ENCODE results near the gene PEX13.

PEX13 gene, protein sequence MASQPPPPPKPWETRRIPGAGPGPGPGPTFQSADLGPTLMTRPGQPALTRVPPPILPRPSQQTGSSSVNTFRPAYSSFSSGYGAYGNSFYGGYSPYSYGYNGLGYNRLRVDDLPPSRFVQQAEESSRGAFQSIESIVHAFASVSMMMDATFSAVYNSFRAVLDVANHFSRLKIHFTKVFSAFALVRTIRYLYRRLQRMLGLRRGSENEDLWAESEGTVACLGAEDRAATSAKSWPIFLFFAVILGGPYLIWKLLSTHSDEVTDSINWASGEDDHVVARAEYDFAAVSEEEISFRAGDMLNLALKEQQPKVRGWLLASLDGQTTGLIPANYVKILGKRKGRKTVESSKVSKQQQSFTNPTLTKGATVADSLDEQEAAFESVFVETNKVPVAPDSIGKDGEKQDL

DNA sequence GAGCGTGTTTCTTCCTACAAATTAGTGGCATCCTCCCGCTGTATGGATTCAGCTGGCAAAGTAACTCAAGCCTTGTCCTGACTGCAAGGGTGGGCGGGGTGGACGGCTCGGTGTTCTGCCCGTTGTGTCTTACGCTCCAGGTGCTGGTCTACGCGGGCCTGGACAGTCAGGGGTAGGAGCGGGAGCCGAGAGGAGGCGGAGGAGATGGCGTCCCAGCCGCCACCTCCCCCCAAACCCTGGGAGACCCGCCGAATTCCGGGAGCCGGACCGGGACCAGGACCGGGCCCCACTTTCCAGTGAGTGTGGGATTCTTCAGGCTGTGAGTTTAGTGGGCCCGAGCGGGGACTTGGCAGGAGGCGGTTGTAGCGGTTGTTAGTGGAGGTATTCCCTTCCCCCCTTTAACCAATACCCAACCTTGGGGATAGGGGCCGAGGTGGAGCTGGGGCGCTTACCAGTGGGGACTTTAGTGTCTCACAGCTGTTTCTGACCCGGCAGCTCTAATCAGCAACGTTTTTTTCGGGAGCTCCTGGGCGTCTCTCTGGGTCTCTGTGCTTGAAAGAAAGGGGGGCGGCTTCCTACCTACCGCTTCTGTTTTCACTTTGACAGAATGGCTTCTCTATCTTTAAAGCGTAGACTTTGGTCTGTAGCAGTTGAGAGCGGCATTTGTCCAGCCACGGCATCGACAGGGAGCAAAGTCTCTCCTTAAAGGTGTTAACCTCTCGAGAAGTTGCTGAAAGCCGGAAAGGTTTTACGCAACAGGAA is at the start of gene PEX13, which contains the start of gene PUS10:
Gene PEX13 (plus strand): TSS at position 165 of the 762 bp plus-strand sequence. CDS start 40 bp downstream, at position 205.
Gene PUS10 (minus strand): TSS at position 700 of the 762 bp plus-strand sequence. CDS start 6,365 bp downstream, outside the sequence.
- TF ChIP-seq, protein P1, sequence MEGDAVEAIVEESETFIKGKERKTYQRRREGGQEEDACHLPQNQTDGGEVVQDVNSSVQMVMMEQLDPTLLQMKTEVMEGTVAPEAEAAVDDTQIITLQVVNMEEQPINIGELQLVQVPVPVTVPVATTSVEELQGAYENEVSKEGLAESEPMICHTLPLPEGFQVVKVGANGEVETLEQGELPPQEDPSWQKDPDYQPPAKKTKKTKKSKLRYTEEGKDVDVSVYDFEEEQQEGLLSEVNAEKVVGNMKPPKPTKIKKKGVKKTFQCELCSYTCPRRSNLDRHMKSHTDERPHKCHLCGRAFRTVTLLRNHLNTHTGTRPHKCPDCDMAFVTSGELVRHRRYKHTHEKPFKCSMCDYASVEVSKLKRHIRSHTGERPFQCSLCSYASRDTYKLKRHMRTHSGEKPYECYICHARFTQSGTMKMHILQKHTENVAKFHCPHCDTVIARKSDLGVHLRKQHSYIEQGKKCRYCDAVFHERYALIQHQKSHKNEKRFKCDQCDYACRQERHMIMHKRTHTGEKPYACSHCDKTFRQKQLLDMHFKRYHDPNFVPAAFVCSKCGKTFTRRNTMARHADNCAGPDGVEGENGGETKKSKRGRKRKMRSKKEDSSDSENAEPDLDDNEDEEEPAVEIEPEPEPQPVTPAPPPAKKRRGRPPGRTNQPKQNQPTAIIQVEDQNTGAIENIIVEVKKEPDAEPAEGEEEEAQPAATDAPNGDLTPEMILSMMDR (IDR thresholded peaks at IDR 0.05; ENCODE audit: insufficient read depth, low read depth, low read length, missing control alignments): no peak
- H3K4me3 ChIP-seq (ENCODE audit: low read length): peak within 1 kb of the TSS; percentile 96
- peak; percentile 83 for DNase-seq (ENCODE audit: low read depth)

DNA sequence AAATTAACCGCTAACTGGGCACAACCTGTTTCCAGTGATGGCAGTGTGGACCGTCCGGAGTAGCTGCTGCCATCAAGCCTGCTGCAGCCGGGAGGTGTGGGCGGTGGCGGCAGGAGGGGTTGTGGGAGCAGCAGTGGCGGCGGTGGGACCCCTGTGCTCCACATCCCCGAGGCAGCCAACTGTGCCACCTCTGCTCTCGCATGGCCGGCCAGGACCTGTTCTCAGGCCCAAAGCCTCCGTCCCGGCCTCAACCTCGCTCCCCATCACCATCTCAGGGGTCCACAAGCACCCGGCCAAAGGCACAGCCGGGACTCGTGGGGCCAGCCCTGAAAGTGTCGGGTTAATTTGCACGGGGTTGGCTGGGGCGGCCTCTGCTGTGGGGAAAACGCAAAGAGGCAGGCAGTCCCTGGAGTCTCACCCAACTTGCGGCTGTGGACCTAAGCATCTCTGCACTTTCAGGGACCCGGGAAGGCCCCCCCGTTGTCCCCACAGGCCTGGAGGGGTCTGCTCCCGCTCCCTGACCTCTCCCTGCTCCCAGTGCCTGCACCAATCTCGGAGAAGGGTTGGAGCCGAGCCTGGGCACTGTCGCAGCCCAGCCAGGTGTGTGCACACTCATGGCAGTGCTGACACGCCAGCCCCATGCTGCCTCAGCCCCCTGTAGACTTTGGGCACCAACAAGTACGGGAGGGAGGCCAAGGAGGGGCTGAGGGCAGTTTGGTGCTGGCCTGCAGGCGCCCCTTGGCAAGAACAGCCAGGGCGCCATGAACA is 44.4 kb upstream of the PEX13 start:
- TF ChIP-seq, protein P1 (IDR thresholded peaks at IDR 0.05; ENCODE audit: insufficient read depth, low read depth, low read length, missing control alignments): no peak
- DNase-seq (ENCODE audit: low read depth): no peak
- H3K4me3 ChIP-seq (ENCODE audit: low read length): no peak overlapping the region

DNA sequence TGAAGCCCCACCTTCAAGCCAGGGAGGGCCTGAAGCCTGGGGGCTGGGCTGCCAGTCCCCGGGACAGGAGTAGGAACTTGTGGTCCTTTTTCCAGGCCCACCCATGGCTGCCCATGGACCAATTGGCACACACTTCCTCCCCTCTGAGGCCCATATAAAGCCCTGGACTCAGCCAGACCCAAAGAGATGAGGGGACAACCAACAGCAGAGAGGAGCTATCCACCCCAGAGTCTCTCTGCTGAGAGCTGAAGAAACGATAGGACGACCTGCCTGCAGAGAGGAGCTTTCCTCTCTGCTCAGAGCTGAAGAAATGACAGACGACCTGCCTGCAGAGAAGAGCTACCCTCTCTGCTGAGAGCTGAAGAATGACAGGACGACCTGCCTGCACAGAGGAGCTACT is 43.8 kb upstream of the PEX13 start:
- TF ChIP-seq, protein P1 (IDR thresholded peaks at IDR 0.05; ENCODE audit: insufficient read depth, low read depth, low read length, missing control alignments): no peak
- DNase-seq (ENCODE audit: low read depth): no peak
- H3K4me3 ChIP-seq (ENCODE audit: low read length): no peak overlapping the region

GRCh38 chr2:60974652-60975051 is 42.9 kb upstream of the PEX13 start:
- no peak for DNase-seq (ENCODE audit: low read depth)
- TF ChIP-seq, protein P1 (IDR thresholded peaks at IDR 0.05; ENCODE audit: insufficient read depth, low read depth, low read length, missing control alignments): no peak
- no peak overlapping the region for H3K4me3 ChIP-seq (ENCODE audit: low read length)

- no peak overlapping the region for H3K4me3 ChIP-seq (ENCODE audit: low read length)
- TF ChIP-seq, protein P1 (IDR thresholded peaks at IDR 0.05; ENCODE audit: insufficient read depth, low read depth, low read length, missing control alignments): no peak
- DNase-seq (ENCODE audit: low read depth): no peak
Measured at GRCh38 chr2:60976256-60976850, 41.2 kb upstream of the PEX13 start.

DNA sequence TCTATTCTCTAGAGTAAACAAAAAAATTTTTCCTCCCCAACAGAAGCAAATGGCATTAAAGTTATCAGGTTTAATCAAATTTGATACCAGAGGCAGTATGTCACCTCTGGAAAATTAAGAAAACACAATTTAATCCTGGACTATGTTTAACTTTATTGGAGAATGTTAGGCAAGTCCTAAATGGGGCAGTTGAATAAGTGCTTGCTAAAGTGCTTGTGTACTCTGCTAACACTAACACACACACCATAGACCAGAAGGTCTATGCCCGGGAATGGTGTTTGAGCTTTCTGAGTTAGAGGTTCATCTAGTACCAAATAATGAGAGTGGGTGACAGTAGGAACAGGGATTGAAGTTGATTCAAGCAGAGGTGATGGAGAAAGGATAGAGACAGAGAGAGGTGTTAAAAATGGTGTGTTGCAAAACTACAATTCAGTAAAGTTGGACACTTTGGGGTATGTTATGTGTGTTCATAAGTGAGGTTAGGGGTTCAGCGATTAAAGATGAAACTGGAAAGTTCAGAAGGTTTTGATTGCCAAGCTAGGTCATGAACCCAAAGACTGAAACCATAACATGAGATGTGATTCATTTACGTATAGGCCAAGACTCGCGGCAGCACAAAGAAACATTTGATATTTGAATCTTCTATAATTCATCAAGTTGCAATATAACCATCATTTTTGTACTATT is 40.5 kb upstream of the PEX13 start:
- TF ChIP-seq, protein P1 (IDR thresholded peaks at IDR 0.05; ENCODE audit: insufficient read depth, low read depth, low read length, missing control alignments): no peak
- no peak overlapping the region for H3K4me3 ChIP-seq (ENCODE audit: low read length)
- DNase-seq (ENCODE audit: low read depth): no peak
